H1 (cell line): ENCODE measurements around the gene RGS3. TPM values are rescaled to one million over a fixed set of nuclear protein-coding genes. Genes with fewer than 3 reads are reported as not detected.

ENCODE experiments used
- CHD2 ChIP-seq: IDR thresholded peaks from 2 replicates; pipeline ENCODE4 v1.6.1; 2012; ENCODE audit warnings: low read length, improper control_type of control experiment
- CREB1 ChIP-seq: IDR thresholded peaks from 2 replicates; pipeline ENCODE4 v1.6.1; 2012; ENCODE audit warnings: inconsistent platforms
- GABPA ChIP-seq: IDR thresholded peaks from 2 replicates; pipeline ENCODE4 v1.6.1; 2011; ENCODE audit warnings: mild to moderate bottlenecking, low read length, moderate library complexity, borderline replicate concordance; ENCODE audit not compliant: insufficient read depth
- JUN ChIP-seq: IDR thresholded peaks from 2 replicates; pipeline ENCODE4 v1.6.1; 2011; ENCODE audit warnings: low read depth, mild to moderate bottlenecking, improper control_type of control experiment, low read length
- POLR2AphosphoS5 ChIP-seq: IDR thresholded peaks from 2 replicates; pipeline ENCODE4 v1.6.1; 2011; ENCODE audit warnings: low read depth, low read length
- RAD21 ChIP-seq, 2 experiments: IDR thresholded peaks in 1 of 2; conservative IDR thresholded peaks in 1 of 2; 2 replicates each; pipeline ENCODE4 v1.6.1; 2011; ENCODE audit warnings: low read depth in 2 of 2, low read length in 2 of 2, improper control_type of control experiment in 1 of 2, inconsistent platforms in 1 of 2, mild to moderate bottlenecking in 1 of 2, moderate library complexity in 1 of 2
- SIN3A ChIP-seq, 2 experiments: IDR thresholded peaks in 1 of 2; conservative IDR thresholded peaks in 1 of 2; 2 replicates each; pipeline ENCODE4 v1.6.1; 2011 to 2012; ENCODE audit warnings: low read length in 2 of 2, improper control_type of control experiment in 1 of 2, low read depth in 1 of 2, mild to moderate bottlenecking in 1 of 2
- SP1 ChIP-seq: IDR thresholded peaks from 2 replicates; pipeline ENCODE4 v1.6.1; 2011; ENCODE audit warnings: low read depth, low read length
- SP2 ChIP-seq: IDR thresholded peaks from 2 replicates; pipeline ENCODE4 v1.6.1; 2012; ENCODE audit warnings: mild to moderate bottlenecking, low read length, inconsistent platforms
- polyA plus RNA-seq, 7 experiments: library from polyadenylated mRNA; depleted of rRNA in 3 of 7; stranded (reverse) in 5 of 7; unstranded in 2 of 7; fragments of >200 nt in 5 of 7; fragments of 200-250 nt in 2 of 7; gene quantifications; 1 replicate in 5 of 7; 2 replicates in 1 of 7; 4 replicates in 1 of 7; pipeline versions ENCODE4 v1.2.1 to v1.2.3, GENCODE V29; 2011 to 2013; ENCODE audit warnings: missing spikeins in 2 of 7, mixed read lengths in 2 of 7
- total RNA-seq: library from RNA; stranded (reverse); fragmentation: NEBNext Ultra II Directional; extraction: Animal tissue kit (Norgen Biotek cat#: 25700); gene quantifications from 2 replicates; pipeline ENCODE4 v1.2.1, GENCODE V29; 2021

RGS3 gene
- total and polyA plus RNA-seq, 2 of the 8 experiments (the other 6 are each of a cell fraction or from before 2014, with no cell fraction given), result 12.6 to 18.2 TPM

DNA sequence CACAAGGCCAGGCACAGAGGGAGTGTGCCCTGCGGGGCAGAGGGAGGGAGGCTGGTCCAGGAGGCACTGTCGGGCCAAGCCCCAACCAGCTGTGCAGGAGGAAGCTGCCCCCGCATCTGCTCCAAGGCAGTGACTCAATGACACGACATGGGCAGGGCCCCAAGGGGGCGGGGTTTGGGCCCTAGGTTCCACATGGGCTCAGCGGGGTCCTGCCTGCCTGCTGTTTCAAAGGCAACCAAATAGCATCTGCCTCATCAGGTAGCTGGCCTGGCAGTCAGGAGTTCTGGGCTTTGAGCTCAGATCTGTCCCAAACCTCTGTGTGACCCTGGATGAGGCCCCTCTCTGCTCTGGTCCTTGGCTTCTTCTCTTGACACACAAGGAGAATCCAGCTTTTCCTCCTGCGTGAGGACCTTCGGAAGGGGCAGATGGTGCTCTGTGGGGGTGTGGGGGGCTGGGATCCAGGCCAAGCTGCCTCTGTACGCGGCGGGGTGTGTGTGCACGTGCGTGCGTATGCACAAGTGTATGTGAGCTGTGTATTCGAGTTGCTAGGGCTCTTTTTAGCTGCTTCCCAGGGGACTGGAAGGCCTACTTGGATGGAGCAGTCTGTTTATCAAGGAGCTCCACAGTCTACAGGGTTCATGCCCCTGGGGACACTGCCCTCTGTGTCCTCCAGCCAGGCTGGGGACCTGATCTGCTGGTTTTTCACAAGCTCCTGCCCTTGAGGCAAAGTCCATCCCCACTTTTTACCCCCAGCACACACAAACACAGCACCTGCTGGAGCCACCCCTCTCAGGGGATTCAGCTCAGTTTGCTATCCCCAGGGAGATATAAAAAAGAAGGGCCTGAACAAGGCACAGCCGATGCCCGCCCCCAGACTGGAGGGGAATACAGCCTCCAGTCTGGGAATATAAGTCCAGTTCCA, 138.9 kb downstream of the RGS3 start (continued):
- TF ChIP-seq CREB1, result peak; percentile 74
- TF ChIP-seq SP2, result no peak
- no peak for TF ChIP-seq JUN
- no peak for TF ChIP-seq CHD2
- TF ChIP-seq RAD21 (IDR thresholded peaks at IDR 0.05 in 1 of 2, conservative IDR thresholded peaks at IDR 0.05 in 1 of 2; ENCODE audit: low read depth in 2 of 2, low read length in 2 of 2), result no peak
- TF ChIP-seq SIN3A (conservative IDR thresholded peaks at IDR 0.05 in 1 of 2, IDR thresholded peaks at IDR 0.05 in 1 of 2; ENCODE audit: low read depth in 1 of 2, low read length in 2 of 2), result peak; percentile 29 to 62; a peak in 1 of 4 replicates
- peak; percentile 54; the same call in 1 of the 2 replicates for TF ChIP-seq POLR2AphosphoS5
- TF ChIP-seq GABPA, result no peak
- TF ChIP-seq SP1, result 0 out of 2 replicates have a peak, but pooled peaks have one; percentile 34
